ENCODE results near the gene GPRC5C. TPM values are rescaled to one million over a fixed set of nuclear protein-coding genes. Genes with fewer than 3 reads are reported as not detected.

The GPRC5C gene
- total RNA-seq, result 1.3 and 1.6 TPM in 2 replicates

GRCh38 chr17:74431568-74432423 lies at the start of gene GPRC5C:
Gene GPRC5C, plus strand, starts transcription at chr17:74432088. Its CDS starts 7,689 bp downstream, at chr17:74439777.

GRCh38 chr17:74466111-74466827 lies 34.4 kb downstream of the GPRC5C start, which contains the start of gene CD300A:
Gene CD300A, plus strand, starts transcription at chr17:74466634. Its CDS starts 70 bp downstream, at chr17:74466704.

Other genes with a start within 250 kb of the GPRC5C start
- 294 and 362 TPM in 2 replicates for gene RPL38, start 228.4 kb upstream of the GPRC5C start, total RNA-seq
- 2.5 and 5.2 TPM in 2 replicates for gene TTYH2, start 218.5 kb upstream of the GPRC5C start, total RNA-seq
- not detected in 2 replicates for gene DNAI2, start 157.9 kb upstream of the GPRC5C start, total RNA-seq
- not detected in 2 replicates for gene KIF19, start 105.9 kb upstream of the GPRC5C start, total RNA-seq
- not detected in 2 replicates for gene BTBD17, start 70.2 kb upstream of the GPRC5C start, total RNA-seq
- not detected in 2 replicates for gene GPR142, start 64.6 kb upstream of the GPRC5C start, total RNA-seq
- gene CD300A, start 34.5 kb downstream of the GPRC5C start, total RNA-seq, result not detected in 2 replicates
- not detected in 2 replicates for gene CD300LB, start 99.4 kb downstream of the GPRC5C start, total RNA-seq
- gene CD300C, start 114.0 kb downstream of the GPRC5C start, total RNA-seq, result not detected in 2 replicates
- not detected in 2 replicates for gene CD300H, start 135.4 kb downstream of the GPRC5C start, total RNA-seq
- not detected in 2 replicates for gene CD300LD, start 160.2 kb downstream of the GPRC5C start, total RNA-seq
- gene CD300E, start 191.7 kb downstream of the GPRC5C start, total RNA-seq, result not detected in 2 replicates

All from bronchus fibroblast of lung (primary cell).